GM21360 (cell line): ENCODE data around the gene OR7D4.
"Not testable (repeated sequence)": the region's sequence is repeated elsewhere in the genome, so short reads cannot be mapped to it uniquely, and the experiment has no call there.

Experiments used
- ATAC-seq: cut with Tn5 transposase; IDR thresholded peaks from one replicate; pipeline ENCODE4 v1.9.1; 2021; ENCODE audit warnings: mild to moderate bottlenecking, moderate library complexity; ENCODE audit not compliant: unreplicated experiment

OR7D4 gene

GRCh38 chr19:9219489-9219888 lies at the start of gene OR7D4:
TSS of gene OR7D4 (minus strand) at chr19:9219589. CDS start at chr19:9214837, 4,752 bp downstream.
- no peak for ATAC-seq

- no peak for ATAC-seq
Observed at GRCh38 chr19:9251236-9251635, 31.8 kb upstream of the OR7D4 start.

GRCh38 chr19:9250630-9251029 lies 31.2 kb upstream of the OR7D4 start, which contains the start of gene OR7E24:
TSS of gene OR7E24 (plus strand) at chr19:9250930. CDS start at chr19:9251044, 114 bp downstream.
- no peak for ATAC-seq

GRCh38 chr19:9205501-9206113 lies 13.8 kb downstream of the OR7D4 start:
- ATAC-seq = no peak

GRCh38 chr19:9198044-9198443 lies 21.3 kb downstream of the OR7D4 start:
- not testable (repeated sequence) for ATAC-seq

GRCh38 chr19:9189535-9189934 lies 29.9 kb downstream of the OR7D4 start:
- ATAC-seq = no peak

DNA sequence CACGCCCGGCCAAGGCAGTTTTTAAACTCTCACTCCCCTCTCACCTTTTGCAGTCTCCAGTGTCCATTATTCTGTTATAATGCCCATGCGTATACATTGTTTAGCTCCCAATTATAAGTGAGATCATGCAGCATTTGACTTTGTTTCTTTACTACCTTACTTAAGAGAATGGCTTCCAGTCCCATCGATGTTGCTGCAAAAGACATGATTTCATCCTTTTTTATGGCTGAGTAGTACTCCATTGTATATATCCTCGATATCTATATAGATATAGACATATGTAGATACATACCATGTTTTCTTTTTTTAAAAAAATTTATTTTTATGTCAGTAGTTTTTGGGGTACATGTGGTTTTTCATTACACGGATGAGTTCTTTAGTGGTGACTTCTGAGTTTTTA lies 32.2 kb downstream of the OR7D4 start:
- no peak for ATAC-seq

DNA sequence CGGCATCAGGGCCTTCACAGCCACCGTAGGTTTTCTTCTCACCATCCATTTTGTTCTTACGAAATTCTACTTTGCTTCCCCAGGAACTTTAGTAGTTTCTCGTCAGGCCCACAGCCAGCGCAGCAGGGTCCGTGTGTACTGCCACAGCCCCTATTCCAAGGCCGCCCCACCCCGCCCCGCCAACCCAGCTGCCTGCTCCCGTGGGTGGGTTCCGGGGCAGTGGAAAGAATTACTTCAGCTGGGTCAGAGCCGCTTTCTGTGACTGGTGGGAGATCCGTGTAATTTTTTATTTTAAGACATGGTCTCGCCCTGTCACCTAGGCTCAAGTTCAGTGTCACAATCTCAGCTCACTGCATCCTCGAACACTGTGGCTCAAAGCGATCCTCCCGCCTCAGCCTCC lies 36.4 kb downstream of the OR7D4 start:
- no peak for ATAC-seq

- ATAC-seq = no peak
Observed at GRCh38 chr19:9178901-9179300, 40.5 kb downstream of the OR7D4 start, which contains the start of gene OR7D2. TSS of gene OR7D2 (plus strand) at chr19:9178979. CDS start at chr19:9185782, 6,803 bp downstream.

GRCh38 chr19:9175326-9175725 lies 44.1 kb downstream of the OR7D4 start:
- ATAC-seq = no peak

- no peak for ATAC-seq
Observed at GRCh38 chr19:9171393-9171991, 47.9 kb downstream of the OR7D4 start.

DNA sequence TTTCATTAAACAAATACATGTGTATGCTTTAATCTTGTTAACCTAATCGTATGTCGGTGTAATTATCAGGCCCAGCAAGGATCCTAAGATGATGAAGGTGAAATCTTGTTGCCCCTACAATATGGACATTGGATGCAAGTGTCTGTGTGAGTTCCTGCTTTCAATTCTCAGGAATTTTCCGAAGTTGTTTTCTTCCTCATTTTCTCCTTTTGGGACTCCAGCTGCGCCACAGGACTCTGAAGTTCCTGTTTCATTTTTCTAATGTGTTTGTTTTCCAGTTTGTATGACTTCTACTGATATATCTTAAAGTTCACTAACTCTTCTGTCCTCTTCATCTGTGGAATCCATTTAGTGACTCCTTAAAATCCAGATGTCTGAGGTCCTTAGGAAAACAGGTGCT lies 52.5 kb downstream of the OR7D4 start:
- no peak for ATAC-seq

DNA sequence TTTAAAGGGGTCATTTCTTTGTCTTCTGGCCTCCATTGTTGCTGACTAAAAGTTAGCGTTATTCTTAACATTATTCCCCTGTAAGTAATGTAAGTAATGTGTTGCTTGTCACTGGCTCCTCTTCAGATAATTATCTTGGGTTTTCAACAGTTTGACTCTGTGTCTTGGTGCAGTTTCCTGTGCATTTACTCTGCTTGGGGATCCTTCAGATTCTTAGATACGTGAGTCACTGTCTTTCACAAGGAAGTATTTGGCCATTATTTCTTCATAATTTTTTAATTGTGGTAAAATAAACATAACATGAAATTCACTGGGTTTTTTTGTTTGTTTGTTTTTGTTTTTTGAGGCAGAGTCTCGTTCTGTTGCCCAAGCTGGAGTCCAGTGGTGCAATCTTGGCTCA lies 54.1 kb downstream of the OR7D4 start:
- no peak for ATAC-seq

DNA sequence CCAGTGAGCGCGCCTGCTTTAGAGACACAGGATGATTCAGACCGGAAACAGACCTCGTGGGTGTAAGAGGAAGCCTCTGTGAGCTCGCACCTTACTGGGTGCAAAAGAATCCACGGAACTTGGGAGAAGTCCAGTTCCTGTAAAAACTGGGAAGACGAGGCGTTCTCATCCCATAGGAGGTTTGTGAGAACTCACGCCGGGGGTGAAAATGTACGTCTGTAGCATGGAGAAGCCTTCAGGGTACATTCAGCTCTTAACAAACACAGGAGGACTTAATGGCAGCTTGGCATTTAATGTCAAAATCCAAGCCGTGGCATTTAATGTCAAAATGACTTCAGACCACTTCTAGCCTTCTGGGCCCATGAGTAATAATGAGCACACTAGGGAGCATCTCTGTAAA lies 58.0 kb downstream of the OR7D4 start:
- no peak for ATAC-seq
